ENCODE measurements around the gene MGRN1. TPM values are rescaled to one million over a fixed set of nuclear protein-coding genes. Genes with fewer than 3 reads are reported as not detected.

MGRN1 gene
- total RNA-seq, 4 donors from 2014 or later = 30.8 to 58.2 (median 44.8) TPM

- WGBS = 96% methylated on average over 8 of the region's 8 CpGs
- TF ChIP-seq CTCF (IDR thresholded peaks at IDR 0.05) (no peak), EP300 (IDR thresholded peaks at IDR 0.05) (no peak), POLR2A (IDR thresholded peaks at IDR 0.05) (no peak), POLR2AphosphoS5 (IDR thresholded peaks at IDR 0.05) (no peak)
- H3K36me3 ChIP-seq = peaks cover 55% of the 10 kb centered on the region
- no peaks in the 10 kb centered on the region for H3K9me3 ChIP-seq
- no peak overlapping the region for H3K27ac ChIP-seq
- H3K4me1 ChIP-seq = peaks cover 9% of the 10 kb centered on the region
- no peaks in the 10 kb centered on the region for H3K27me3 ChIP-seq
- H3K4me3 ChIP-seq = no peak overlapping the region
- no peak for DNase-seq (ENCODE audit: low spot score in 2 of 2)
Measured at GRCh38 chr16:4728676-4729075, 104.0 kb downstream of the MGRN1 start.

DNA sequence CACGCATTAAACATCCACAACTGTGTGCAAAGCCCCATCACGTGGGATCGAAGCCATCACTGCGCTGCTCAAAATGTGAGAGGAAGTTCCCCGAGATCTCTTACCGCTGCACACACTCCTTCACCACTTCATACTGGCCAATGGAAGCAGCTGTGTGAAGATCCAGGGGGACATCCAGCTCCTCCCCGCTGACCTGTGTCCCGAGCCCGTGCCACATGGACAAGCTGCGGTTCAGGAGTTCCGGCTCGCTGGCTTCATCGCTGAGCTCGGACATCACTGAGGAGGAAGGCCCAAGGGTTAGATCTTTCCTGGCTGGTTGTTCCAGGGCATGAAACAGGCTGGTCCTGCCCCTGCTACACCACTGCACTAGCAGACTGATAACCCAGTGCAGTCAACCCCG lies 105.2 kb downstream of the MGRN1 start:
- Histone ChIP-seq H3K27me3 (no peaks in the 10 kb centered on the region), H3K36me3 (peaks cover 44% of the 10 kb centered on the region), H3K27ac (no peak overlapping the region), H3K4me3 (no peak overlapping the region), H3K9me3 (no peaks in the 10 kb centered on the region), H3K4me1 (peaks cover 11% of the 10 kb centered on the region)
- DNase-seq (ENCODE audit: low spot score in 2 of 2) = no peak
- 98% methylated on average over 14 of the region's 15 CpGs for WGBS
- TF ChIP-seq CTCF (IDR thresholded peaks at IDR 0.05) (no peak), EP300 (IDR thresholded peaks at IDR 0.05) (no peak), POLR2AphosphoS5 (IDR thresholded peaks at IDR 0.05) (no peak), POLR2A (IDR thresholded peaks at IDR 0.05) (no peak)

- H3K27ac ChIP-seq = no peak overlapping the region
- H3K27me3 ChIP-seq = no peaks in the 10 kb centered on the region
- TF ChIP-seq POLR2A (IDR thresholded peaks at IDR 0.05) = no peak
- no peak for TF ChIP-seq POLR2AphosphoS5 (IDR thresholded peaks at IDR 0.05)
- no peak for TF ChIP-seq CTCF (IDR thresholded peaks at IDR 0.05)
- TF ChIP-seq EP300 (IDR thresholded peaks at IDR 0.05) = no peak
- DNase-seq (ENCODE audit: low spot score in 2 of 2) = no peak
- no peaks in the 10 kb centered on the region for H3K9me3 ChIP-seq
- peak overlapping the region; percentile 94 for H3K4me3 ChIP-seq
- peaks cover 18% of the 10 kb centered on the region for H3K4me1 ChIP-seq
- peaks cover 23% of the 10 kb centered on the region for H3K36me3 ChIP-seq
- 37% methylated on average over 17 of the region's 17 CpGs for WGBS
Measured at GRCh38 chr16:4733211-4733742, 108.7 kb downstream of the MGRN1 start.

DNA sequence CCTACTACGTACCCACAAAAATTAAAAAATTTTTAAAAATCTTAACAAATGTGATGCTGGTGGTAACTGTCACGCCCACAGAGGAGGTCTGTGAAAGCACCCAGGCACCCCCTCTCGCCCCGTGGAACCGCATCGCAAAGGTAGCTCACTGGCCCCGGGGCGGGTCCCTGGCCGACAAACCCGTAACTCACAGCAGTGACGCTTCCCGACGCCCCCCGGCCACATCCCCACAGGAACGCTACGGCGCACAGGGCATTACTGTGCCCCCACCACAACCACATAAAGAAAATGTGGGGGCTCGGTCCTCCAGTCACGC lies 109.1 kb downstream of the MGRN1 start:
- Histone ChIP-seq H3K4me1 (peaks cover 18% of the 10 kb centered on the region), H3K9me3 (no peaks in the 10 kb centered on the region), H3K27me3 (no peaks in the 10 kb centered on the region), H3K27ac (peak overlapping the region; percentile 81), H3K4me3 (peak overlapping the region; percentile 94), H3K36me3 (peaks cover 19% of the 10 kb centered on the region)
- WGBS = 0% methylated on average over 18 of the region's 19 CpGs
- DNase-seq (ENCODE audit: low spot score in 2 of 2) = no peak
- TF ChIP-seq CTCF (IDR thresholded peaks at IDR 0.05) = no peak
- TF ChIP-seq EP300 (IDR thresholded peaks at IDR 0.05) = no peak
- TF ChIP-seq POLR2AphosphoS5 (IDR thresholded peaks at IDR 0.05) = no peak
- no peak for TF ChIP-seq POLR2A (IDR thresholded peaks at IDR 0.05)

- H3K4me1 ChIP-seq = peaks cover 18% of the 10 kb centered on the region
- peaks cover 14% of the 10 kb centered on the region for H3K36me3 ChIP-seq
- TF ChIP-seq POLR2AphosphoS5 (IDR thresholded peaks at IDR 0.05) = peak in 1 of 3 donors; percentile 44
- TF ChIP-seq POLR2A (IDR thresholded peaks at IDR 0.05) = no peak
- peak within 1 kb of the TSS; percentile 94 for H3K4me3 ChIP-seq
- WGBS = under 1% methylated on average over 50 of the region's 70 CpGs
- DNase-seq (ENCODE audit: low spot score in 2 of 2) = peak; percentile 96 to 98
- H3K27ac ChIP-seq = peak within 1 kb of the TSS; percentile 81
- no peaks in the 10 kb centered on the region for H3K27me3 ChIP-seq
- no peaks in the 10 kb centered on the region for H3K9me3 ChIP-seq
Measured at GRCh38 chr16:4734063-4734729, 109.6 kb downstream of the MGRN1 start, which contains the start of the genes ANKS3 and DNAAF8. Gene ANKS3, minus strand, starts transcription at chr16:4734271. Its CDS starts 4,122 bp downstream, at chr16:4730149. Gene DNAAF8, plus strand, starts transcription at chr16:4734537. Its CDS starts 1,978 bp downstream, at chr16:4736515.
